GM18520 (cell line): Measurements from ENCODE around the gene CYP27B1.

Source experiments
- ATAC-seq: cut with Tn5 transposase; IDR thresholded peaks from one replicate; pipeline ENCODE4 v1.9.1; 2021; ENCODE audit not compliant: unreplicated experiment

Gene CYP27B1

DNA sequence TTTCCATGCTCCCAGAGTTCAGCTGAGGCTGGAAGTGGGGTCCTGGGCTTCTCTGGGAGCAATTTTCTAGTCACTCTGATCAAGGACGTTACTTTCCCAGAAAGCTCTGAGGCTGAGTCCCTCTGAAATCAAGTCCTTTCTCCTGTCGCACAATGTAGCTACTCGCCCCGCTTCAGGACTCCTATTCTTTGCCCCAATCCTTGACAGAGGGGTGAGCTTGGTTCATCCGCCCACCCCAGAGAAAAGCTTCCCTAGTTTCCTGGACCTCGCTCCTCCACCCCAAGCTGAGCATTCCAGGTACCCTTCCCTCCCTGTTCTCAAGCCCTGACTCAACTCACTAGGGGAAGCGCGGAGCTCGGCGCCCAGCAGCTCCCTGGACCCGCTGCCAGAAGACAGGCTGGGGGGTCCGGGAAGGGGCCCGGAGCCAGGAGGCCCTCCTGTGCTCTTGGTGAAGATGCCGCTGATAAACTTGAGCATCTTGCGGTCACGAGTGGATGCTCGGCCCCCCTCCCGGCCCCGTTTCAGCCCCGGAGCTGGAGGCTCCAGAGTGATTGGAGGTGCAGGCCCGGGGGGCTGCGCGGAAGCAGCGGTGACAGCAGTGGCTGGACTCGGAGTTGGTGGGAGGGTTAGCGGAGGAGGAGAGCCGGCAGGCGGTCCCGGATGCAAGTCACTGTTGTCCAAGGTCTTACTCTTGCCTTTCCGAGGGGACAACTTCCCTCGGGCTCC, 30.0 kb downstream of the CYP27B1 start:
- ATAC-seq = no peak

GRCh38 chr12:57735952-57736740, 30.7 kb downstream of the CYP27B1 start:
- no peak for ATAC-seq

DNA sequence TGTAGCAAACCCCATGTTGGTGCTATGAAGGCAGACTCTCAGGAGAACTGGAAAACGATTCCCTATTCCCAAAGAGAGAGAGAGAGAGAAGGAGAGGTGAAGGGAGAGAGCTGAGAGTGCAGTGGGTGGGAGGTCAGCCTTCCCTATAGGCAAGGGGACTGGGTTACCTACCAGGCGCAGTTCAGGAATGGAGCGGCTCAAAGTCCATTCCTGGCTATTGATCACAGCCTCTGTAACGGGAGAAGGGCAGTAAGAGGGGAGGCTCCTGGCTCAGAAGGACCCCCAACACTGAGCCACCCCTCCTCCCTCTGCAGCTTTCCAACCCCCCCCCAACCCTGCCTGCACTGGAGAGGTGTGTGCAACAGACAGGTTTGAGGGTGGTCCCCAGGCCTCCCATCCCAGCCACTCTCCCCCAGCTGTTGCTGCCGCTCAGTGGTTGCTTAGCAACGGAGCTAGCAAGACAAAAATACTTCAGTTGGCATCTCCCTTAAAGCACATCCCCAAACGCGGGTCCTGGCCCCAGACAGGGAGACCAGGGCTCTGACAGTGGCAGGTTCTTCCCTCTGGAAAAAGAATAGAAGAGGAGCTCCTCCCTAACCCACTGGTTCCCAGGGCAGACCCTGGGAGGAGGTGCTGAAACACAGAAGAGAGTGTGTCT, 31.6 kb downstream of the CYP27B1 start:
- ATAC-seq = no peak

DNA sequence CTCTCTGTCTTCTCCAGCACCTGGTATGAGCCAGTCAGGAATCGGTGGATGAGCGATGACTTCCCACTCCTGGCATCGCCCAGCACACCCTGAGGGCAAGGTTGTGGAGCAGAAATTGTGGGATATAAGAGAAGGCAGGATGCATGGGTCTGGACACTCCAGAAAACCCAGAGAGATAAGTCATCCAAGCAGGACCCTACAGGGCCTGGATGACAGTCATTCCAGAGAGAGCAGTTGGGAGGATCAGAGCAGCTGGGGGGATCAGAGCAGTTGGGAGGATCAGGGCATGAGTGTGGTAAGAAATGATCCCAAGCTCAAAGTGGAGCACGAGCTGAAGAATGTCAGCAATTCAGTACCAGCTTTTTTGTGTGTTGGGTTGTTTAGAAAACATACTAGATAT, 32.3 kb downstream of the CYP27B1 start:
- no peak for ATAC-seq

GRCh38 chr12:57733928-57734327, 33.0 kb downstream of the CYP27B1 start:
- ATAC-seq = no peak

GRCh38 chr12:57732726-57733593, 33.9 kb downstream of the CYP27B1 start:
- no peak for ATAC-seq

DNA sequence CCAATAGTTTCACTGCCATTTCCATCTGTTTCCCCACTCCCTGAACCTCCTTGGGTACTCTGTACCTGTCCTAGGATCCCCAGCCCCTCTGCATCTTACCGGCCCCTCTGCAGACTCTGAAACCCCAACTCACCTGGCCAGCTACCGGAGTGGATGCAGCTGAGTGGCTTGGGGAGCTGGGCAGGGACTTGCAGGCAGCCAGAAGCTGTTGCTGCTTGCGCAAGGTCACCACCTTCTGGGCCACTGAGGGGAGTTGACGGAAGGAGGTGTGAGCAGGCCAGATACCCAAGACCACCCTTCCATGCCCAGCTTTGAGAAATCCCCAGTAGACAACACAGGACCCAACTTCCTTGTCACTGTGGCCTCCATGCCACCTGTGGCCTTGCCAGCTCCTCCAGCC, 34.6 kb downstream of the CYP27B1 start:
- ATAC-seq = no peak

DNA sequence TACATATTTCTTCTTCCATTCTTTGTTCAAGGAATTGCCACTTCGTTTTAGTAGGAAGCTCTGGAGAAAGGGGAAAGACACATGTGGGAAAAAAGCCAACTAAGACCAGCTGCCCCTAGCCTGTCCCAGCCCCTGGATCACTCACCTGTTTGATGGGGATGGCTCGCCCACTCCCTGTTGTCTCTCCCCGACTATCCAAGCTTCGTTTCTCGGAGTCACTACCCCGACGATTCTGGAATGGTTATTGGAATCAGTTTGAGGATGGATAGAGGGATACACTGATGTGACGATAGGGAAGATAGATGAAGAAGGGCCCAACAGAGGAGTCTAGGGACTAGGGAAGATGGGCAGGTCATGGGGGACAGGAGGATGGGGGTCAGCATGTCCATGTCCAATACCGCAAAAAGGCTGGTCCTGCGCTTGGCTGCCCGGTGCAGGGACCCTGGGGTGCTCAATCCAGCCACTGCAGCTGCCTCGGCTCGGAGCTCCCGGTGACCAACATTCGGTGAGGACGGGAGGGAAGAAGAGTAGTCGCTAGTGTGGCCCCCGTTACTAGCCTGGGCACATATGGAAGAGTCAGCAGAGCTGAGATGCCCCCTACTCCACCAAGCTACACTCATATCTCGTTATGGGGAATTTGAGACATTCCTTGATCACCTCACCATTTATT, 35.3 kb downstream of the CYP27B1 start:
- no peak for ATAC-seq

DNA sequence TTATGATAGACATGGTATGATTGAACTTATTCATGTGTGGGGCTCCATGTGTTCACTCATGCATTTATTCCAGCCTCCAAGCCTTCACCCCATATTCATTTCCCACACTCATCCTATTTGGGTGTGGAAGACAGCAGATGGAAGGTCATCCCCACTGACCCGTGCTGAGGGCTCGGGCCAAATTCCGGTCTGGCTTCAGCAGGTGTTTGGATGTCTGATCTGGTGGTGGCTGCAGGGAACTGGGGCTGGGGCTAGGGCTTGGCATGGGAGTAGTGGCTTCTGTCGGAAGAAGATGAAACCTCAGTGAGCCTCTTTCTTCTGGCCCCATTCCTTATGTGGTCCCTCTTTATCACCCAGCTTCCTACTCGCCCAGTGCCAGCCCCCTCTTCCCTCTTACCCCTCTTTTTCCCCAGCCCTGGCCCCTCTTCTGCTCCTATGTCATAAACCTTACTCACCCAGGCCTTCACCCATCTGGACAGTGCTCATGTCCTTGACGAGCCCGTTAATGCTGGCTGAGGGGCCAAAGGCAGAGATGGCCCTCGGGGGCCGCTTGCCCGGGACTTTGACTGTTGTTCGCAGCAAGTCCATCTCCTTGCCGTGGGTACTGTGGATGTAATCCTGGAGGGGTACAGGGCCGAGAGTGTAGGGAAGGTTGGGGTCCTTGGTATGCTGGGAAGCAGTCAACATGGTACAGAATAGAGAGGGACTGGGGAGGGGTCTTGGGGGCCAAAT, 36.4 kb downstream of the CYP27B1 start:
- no peak for ATAC-seq

DNA sequence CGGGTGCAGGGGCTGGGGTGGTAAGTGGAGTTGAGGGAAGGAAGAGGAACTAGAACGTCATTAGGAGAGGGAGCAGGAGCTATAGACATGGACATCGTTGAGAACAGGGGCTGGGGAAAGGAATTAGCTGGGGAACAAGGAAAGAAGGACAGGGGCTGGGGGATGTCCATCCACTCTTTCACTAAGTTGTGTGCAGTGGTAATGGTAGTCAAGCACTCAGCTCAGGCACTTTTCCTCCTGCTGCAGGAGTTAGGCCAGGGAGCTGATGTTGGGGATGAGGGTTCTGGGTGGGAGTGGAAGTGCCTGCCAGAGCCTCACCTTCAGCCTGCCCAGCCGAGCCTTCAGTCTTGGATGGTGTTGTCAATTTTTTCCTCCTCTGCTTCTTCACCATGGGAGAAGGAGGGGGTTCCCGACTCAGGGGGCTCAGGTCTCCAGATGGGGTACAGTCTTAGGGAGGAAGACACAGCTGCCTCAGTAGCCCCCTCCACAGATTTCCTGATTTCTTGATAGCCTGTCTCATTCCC, 37.5 kb downstream of the CYP27B1 start:
- no peak for ATAC-seq

DNA sequence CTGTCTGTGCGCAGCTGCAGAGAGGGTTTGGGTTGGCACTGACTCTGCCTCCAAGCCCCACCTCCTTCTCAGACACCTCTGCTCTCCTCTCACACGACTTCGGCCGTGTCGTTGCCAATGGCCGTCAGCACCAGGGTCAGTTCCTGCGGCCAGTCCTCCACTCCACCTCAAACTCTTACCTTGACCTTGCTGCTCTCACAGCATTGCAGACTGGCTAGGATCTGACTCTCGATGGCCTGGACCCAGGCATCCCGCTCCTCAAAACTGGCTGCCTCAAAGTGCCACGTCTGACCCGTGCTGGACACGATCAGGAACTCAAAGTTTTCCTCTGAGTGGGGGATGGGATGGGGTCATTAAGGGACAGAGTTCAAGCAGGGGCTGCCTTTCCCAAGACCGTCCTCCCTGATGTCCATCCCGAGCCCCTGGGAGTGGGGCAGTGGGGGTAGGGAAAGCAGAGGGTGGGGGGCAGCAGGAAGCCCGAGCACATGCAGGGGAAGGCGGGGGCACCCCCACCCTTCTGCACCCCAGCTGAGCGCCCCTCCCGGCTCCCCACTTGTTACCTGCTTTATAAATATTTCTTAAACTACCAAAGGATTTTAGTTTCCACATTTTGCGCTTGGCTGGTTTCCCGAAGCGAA, 39.0 kb downstream of the CYP27B1 start:
- no peak for ATAC-seq

DNA sequence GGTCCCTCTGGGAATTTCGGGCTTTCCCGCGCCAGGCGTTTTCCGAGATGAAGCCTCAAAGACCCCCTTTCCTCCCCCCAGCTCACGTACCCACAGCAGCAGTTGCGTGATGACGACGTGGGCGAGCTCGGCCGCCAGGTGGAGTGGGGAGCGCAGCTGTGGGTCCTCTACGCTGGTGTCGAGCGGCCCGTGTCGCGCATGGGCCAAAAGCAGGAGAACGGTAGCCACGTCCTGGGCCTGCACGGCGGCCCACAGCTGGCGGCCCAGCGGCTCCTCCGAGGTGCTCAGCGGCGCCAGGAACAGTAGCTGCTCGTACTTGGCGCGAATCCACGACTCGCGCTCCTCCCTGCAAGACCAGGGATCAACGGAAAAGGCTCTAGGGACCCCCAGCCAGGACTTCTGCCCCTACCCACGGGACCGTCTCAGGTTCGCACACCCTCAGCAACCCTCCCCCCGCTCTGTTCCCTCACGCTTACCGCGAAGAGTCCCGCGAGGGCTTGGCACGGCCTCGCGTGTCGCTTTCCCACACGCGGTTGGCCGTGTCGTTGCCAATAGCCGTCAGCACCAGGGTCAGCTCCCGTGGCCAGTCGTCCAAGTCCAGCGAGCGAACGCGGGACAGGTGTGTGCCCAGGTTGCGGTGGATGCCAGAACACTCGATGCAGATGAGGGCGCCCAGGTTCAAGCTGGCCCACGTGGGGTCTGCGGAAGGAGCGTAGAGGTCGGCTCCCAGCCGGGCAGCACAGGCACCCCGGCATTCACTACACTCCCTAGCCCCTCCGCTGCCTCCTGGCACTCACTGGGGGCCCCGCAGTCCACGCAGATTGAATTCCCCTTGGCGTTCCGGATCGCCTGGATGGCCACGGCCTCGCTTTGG, 39.8 kb downstream of the CYP27B1 start:
- ATAC-seq = no peak

- ATAC-seq = no peak
Observed at GRCh38 chr12:57726151-57726883, 40.6 kb downstream of the CYP27B1 start.

- ATAC-seq = no peak
Observed at GRCh38 chr12:57725851-57726150, 41.1 kb downstream of the CYP27B1 start.

GRCh38 chr12:57724936-57725740, 41.7 kb downstream of the CYP27B1 start:
- ATAC-seq = no peak

DNA sequence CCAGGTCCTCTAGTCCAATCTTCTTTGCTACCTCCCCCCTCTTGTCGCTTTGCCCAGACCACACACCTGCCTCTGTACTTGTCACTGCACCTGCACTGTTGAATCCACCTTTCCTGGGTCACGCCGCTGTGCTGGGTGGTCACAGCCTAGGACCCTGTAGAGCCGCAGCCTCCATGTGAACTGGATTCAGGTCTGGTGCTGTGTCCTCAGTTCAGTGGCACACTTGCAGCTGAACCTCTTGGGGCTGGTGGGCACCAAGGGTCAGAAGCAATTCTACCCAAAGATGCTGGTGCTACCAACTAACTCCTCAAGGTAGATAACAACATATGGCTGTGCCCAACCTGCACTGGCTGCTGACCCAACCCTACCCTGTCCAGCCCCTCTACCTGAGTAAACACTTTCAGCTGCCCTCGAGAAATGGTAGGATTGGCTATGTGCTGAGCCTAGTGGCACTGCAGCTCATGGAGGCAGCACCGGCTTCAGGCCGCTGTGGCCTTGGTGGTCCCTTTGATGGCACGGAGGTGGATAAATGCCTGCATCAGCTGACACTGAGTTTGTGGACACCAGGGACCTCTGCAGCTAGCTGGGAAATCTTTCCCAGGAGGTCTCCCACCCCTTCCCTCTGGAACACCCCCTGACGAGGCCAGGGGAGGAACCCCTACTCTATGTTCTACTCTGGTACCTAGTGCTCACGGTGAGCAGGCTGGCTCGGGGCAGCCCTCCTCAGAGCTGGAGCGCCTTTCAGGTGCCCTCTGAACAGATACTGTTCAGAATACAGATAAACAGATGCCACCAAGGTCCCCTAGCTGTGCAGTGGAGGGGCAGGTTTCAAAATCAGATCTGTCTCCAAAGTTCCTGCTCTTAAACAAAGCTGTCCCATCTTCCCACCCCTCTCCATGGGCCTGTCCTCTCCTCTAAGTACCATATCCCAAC, 42.6 kb downstream of the CYP27B1 start:
- ATAC-seq = no peak
